GM20000 (cell line): ENCODE data around the gene CD2.
A peak's percentile ranks its signal among the peaks of the same experiment; 100 is the strongest.

Source experiments
- DNase-seq: peaks from one replicate; pipeline ENCODE4 v3.0.0; 2012; ENCODE audit warnings: low spot score
- CTCF ChIP-seq: IDR thresholded peaks from 2 replicates; pipeline ENCODE4 v1.5.1; 2012; ENCODE audit warnings: mild to moderate bottlenecking, control low read depth; ENCODE audit errors: extremely low read depth, missing control alignments

CD2 gene

GRCh38 chr1:116791727-116792126 lies 37.5 kb downstream of the CD2 start:
- TF ChIP-seq CTCF: no peak
- no peak for DNase-seq

DNA sequence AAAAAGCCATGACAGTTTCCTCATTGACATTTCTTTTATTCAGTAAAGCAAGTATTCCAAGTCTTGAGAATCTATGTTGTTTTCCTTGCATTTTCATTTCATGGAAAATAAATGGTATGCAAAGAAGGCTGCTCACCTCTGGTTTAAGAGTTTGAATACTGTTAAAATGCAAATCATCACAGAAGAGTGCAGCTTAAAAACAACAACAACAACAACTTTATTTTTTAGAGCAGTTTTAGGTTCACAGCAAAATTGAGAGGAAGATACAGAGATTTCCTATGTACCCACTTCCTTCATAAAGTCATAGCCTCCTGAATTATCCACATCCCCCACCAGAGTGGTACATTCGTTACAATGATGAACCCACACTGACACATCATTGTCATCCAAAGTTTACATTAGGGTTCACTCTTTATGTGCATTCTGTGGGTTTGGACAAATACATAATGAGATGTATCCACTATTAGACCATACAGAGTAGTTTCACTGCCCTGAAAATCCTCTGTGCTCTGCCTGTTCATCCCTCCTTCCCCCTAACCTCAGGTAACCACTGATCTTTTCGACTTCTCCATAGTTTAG lies 39.2 kb downstream of the CD2 start:
- no peak for DNase-seq
- no peak for TF ChIP-seq CTCF

DNA sequence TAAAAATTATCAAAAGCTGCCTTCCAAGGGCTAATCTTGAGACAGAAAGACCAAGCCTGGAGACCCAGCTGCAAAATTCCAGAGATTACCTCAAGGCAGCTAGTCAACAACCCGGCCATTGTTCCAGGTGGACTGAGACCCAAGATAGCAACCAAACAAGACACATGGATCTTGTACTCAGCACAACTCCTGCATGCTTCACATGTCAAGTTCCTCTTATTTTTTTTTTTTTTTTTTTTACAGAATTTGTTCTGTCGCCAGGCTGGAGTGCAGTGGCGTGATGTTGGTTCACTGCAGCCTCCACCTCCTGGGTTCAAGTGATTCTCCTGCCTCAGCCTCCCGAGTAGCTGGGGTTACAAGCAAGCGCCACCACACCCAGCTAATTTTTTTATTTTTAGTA lies 40.1 kb downstream of the CD2 start:
- no peak for TF ChIP-seq CTCF
- DNase-seq: no peak

- TF ChIP-seq CTCF: no peak
- DNase-seq: peak; percentile 51
Observed at GRCh38 chr1:116794804-116795481, 40.7 kb downstream of the CD2 start.

GRCh38 chr1:116795482-116795829 lies 41.2 kb downstream of the CD2 start:
- DNase-seq: no peak
- no peak for TF ChIP-seq CTCF

DNA sequence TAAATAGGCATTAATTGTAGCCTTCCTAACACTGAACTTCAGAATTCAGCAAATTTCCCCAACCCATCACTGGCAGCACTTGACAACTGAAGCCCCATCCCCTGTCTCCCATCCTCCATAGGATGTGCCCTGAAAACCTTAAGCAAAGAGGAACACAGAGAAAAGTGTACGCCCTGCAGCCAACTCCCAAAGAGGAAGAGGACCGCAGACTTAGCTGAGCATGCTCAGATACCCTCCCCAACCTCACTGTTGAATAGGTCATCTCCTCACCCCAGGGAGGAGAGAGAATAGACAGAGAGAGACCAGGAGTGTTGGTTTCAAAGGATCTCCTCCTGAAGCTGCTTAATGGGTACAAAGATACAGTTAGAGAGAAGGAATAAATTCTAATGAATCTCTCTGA lies 50.5 kb downstream of the CD2 start:
- TF ChIP-seq CTCF: no peak
- no peak for DNase-seq

- no peak for TF ChIP-seq CTCF
Observed at GRCh38 chr1:116805398-116805797, 51.2 kb downstream of the CD2 start.

More at GRCh38 chr1:116805398-116805797, 51.2 kb downstream of the CD2 start:
- no peak for DNase-seq
